ENCODE measurements around the gene ADNP2. TPM values are rescaled to one million over a fixed set of nuclear protein-coding genes. Genes with fewer than 3 reads are reported as not detected.

The ADNP2 gene
- total RNA-seq, 3 donors from 2014 or later = 15.7 to 20.3 (median 20.1) TPM

DNA sequence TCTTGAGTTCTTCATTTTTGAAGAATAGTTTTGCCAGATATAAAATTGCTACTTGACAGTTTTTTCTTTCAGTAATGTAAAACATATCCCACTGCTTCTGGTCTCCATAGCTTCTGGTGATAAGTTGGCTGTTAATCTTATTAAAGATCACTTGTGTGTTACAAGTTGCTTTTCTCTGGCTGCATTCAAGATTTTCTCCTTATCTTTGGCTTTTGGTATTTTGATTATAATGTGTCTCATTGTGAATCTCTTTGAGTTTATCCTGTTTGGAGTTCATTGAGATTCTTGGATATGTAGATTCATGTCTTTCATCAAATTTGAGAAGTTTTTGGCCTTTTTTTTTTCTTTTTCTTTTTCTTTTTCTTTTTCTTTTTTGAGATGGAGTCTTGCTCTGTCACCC is 20.2 kb upstream of the ADNP2 start:
- H3K9me3 ChIP-seq = peaks cover 27 to 48% of the 10 kb centered on the region in 2 donors

GRCh38 chr18:80095414-80095813 is 13.6 kb upstream of the ADNP2 start:
- intact Hi-C loops (cut with DNase I; ENCODE audit: low total_unique reads) = loop anchor here (10.0 kb wide), 1 partner anchor 51 kb away; no protein-coding TSS in a partner anchor
- H3K4me3 ChIP-seq = no peak overlapping the region
- no peaks in the 10 kb centered on the region for H3K27me3 ChIP-seq
- H3K4me1 ChIP-seq = no peaks in the 10 kb centered on the region
- no peak for DNase-seq (ENCODE audit: low spot score in 2 of 2)
- no peak overlapping the region for H3K27ac ChIP-seq
- no peaks in the 10 kb centered on the region for H3K36me3 ChIP-seq
- TF ChIP-seq CTCF (IDR thresholded peaks at IDR 0.05) (no peak), POLR2AphosphoS5 (IDR thresholded peaks at IDR 0.05) (no peak), POLR2A (IDR thresholded peaks at IDR 0.05) (no peak)
- H3K9me3 ChIP-seq = no peaks in the 10 kb centered on the region

More for the DNA sequence above, 20.2 kb upstream of the ADNP2 start:
- no peak for DNase-seq (ENCODE audit: low spot score in 2 of 2)
- Histone ChIP-seq H3K27me3 (no peaks in the 10 kb centered on the region), H3K4me3 (no peak overlapping the region), H3K36me3 (no peaks in the 10 kb centered on the region), H3K27ac (no peak overlapping the region), H3K4me1 (no peaks in the 10 kb centered on the region)
- no peak for TF ChIP-seq POLR2A (IDR thresholded peaks at IDR 0.05)
- TF ChIP-seq CTCF (IDR thresholded peaks at IDR 0.05) = no peak
- no peak for TF ChIP-seq POLR2AphosphoS5 (IDR thresholded peaks at IDR 0.05)
- intact Hi-C loops (cut with DNase I; ENCODE audit: low total_unique reads) = no loop called here

GRCh38 chr18:80096032-80096565 is 13.0 kb upstream of the ADNP2 start:
- intact Hi-C loops (cut with DNase I; ENCODE audit: low total_unique reads) = loop anchor here (10.0 kb wide), 1 partner anchor 51 kb away; no protein-coding TSS in a partner anchor
- Histone ChIP-seq H3K4me1 (no peaks in the 10 kb centered on the region), H3K36me3 (no peaks in the 10 kb centered on the region), H3K27ac (no peak overlapping the region), H3K4me3 (no peak overlapping the region), H3K9me3 (no peaks in the 10 kb centered on the region), H3K27me3 (no peaks in the 10 kb centered on the region)
- no peak for DNase-seq (ENCODE audit: low spot score in 2 of 2)
- TF ChIP-seq POLR2AphosphoS5 (IDR thresholded peaks at IDR 0.05) (no peak), CTCF (IDR thresholded peaks at IDR 0.05) (no peak), POLR2A (IDR thresholded peaks at IDR 0.05) (no peak)

GRCh38 chr18:80097201-80097600 is 11.9 kb upstream of the ADNP2 start:
- TF ChIP-seq POLR2AphosphoS5 (IDR thresholded peaks at IDR 0.05) (no peak), CTCF (IDR thresholded peaks at IDR 0.05) (no peak), POLR2A (IDR thresholded peaks at IDR 0.05) (no peak)
- H3K4me3 ChIP-seq = no peak overlapping the region
- H3K9me3 ChIP-seq = no peaks in the 10 kb centered on the region
- no peak overlapping the region for H3K27ac ChIP-seq
- no peak for DNase-seq (ENCODE audit: low spot score in 2 of 2)
- H3K27me3 ChIP-seq = no peaks in the 10 kb centered on the region
- H3K4me1 ChIP-seq = no peaks in the 10 kb centered on the region
- intact Hi-C loops (cut with DNase I; ENCODE audit: low total_unique reads) = loop anchor here (10.0 kb wide), 1 partner anchor 52 kb away; no protein-coding TSS in a partner anchor
- H3K36me3 ChIP-seq = no peaks in the 10 kb centered on the region

DNA sequence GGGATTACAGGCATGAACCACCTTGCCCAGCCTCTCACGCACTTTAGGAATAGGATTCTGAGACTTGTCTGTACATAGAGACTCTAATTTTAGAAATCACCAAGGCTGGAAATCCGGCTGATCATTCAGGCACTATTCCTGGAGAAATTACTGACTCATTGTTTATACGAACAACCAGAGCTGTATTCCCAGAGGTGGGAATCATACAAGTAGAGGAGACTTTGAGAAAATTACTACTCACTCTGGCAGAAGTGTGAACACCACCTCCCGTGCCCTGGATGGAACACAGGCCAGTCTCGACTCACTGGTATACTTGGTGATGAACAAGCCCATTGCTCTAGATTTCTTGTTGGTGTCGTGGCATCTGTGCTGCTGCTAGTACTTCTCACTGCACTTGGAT is 5.8 kb upstream of the ADNP2 start:
- no peak for TF ChIP-seq CTCF (IDR thresholded peaks at IDR 0.05)
- TF ChIP-seq POLR2AphosphoS5 (IDR thresholded peaks at IDR 0.05) = no peak
- no peak for TF ChIP-seq POLR2A (IDR thresholded peaks at IDR 0.05)
- Histone ChIP-seq H3K36me3 (no peaks in the 10 kb centered on the region), H3K4me3 (no peak overlapping the region), H3K27ac (no peak overlapping the region), H3K27me3 (no peaks in the 10 kb centered on the region), H3K4me1 (no peaks in the 10 kb centered on the region), H3K9me3 (no peaks in the 10 kb centered on the region)
- no peak for DNase-seq (ENCODE audit: low spot score in 2 of 2)
- intact Hi-C loops (cut with DNase I; ENCODE audit: low total_unique reads) = no loop called here
